Loucy (cell line): ENCODE data around the gene GALNT18.

Experiments
- H2AFZ ChIP-seq: fragments of 200-600 bp; sonication (generic); 2 replicates; pipeline ENCODE4 v1.6.0; 2016; ENCODE audit warnings: antibody characterized with exemption, mild to moderate bottlenecking, low read length, moderate library complexity
- H3F3A ChIP-seq: fragments of 200-600 bp; 2 replicates; pipeline ENCODE4 v1.6.0; 2016; ENCODE audit warnings: antibody characterized with exemption, low read depth, mild to moderate bottlenecking
- H3K27me3 ChIP-seq: fragments of 200-600 bp; sonication (generic); 2 replicates; pipeline ENCODE4 v1.6.1; 2014; ENCODE audit warnings: low read length, mild to moderate bottlenecking; ENCODE audit not compliant: insufficient read depth, poor library complexity, severe bottlenecking
- H3K36me3 ChIP-seq: fragments of 200-600 bp; sonication (generic); 2 replicates; pipeline ENCODE4 v1.6.1; 2016; ENCODE audit warnings: low read length; ENCODE audit not compliant: insufficient read depth
- H3K4me1 ChIP-seq: fragments of 200-600 bp; sonication (generic); 2 replicates; pipeline ENCODE4 v1.5.1; 2014; ENCODE audit warnings: low read length, mild to moderate bottlenecking; ENCODE audit not compliant: insufficient read depth, poor library complexity, severe bottlenecking
- H3K4me2 ChIP-seq: fragments of 200-600 bp; sonication (generic); 2 replicates; pipeline ENCODE4 v1.6.0; 2014; ENCODE audit warnings: antibody characterized with exemption, low read length, low read depth, mild to moderate bottlenecking; ENCODE audit not compliant: poor library complexity, severe bottlenecking
- H3K4me3 ChIP-seq: fragments of 200-600 bp; sonication (generic); 2 replicates; pipeline ENCODE4 v1.5.1; 2014; ENCODE audit warnings: low read length, mild to moderate bottlenecking, mixed read lengths; ENCODE audit not compliant: poor library complexity, severe bottlenecking
- H3K79me2 ChIP-seq: fragments of 200-600 bp; sonication (generic); 2 replicates; pipeline ENCODE4 v1.6.1; 2014; ENCODE audit warnings: low read length; ENCODE audit not compliant: insufficient read depth
- H3K9ac ChIP-seq: fragments of 200-600 bp; sonication (generic); 2 replicates; pipeline ENCODE4 v1.6.0; 2014; ENCODE audit warnings: mild to moderate bottlenecking, low read depth, low read length, moderate library complexity; ENCODE audit not compliant: poor library complexity, severe bottlenecking
- H3K9me2 ChIP-seq: fragments of 200-600 bp; sonication (generic); replicated peaks from 2 replicates; pipeline ENCODE4 v1.6.1; 2016; ENCODE audit warnings: low read depth, low read length, mixed read lengths
- H3K9me3 ChIP-seq: fragments of 200-600 bp; sonication (generic); 2 replicates; pipeline ENCODE4 v1.6.1; 2014; ENCODE audit warnings: mild to moderate bottlenecking, antibody characterized with exemption, low read length, low read depth; ENCODE audit not compliant: insufficient read depth
- H4K20me1 ChIP-seq: fragments of 200-600 bp; sonication (generic); 2 replicates; pipeline ENCODE4 v1.6.0; 2014; ENCODE audit warnings: antibody characterized with exemption, low read length, mild to moderate bottlenecking; ENCODE audit not compliant: insufficient read depth, poor library complexity, severe bottlenecking
- CTCF ChIP-seq: fragments of 200-600 bp; sonication (generic); conservative IDR thresholded peaks from 2 replicates; pipeline ENCODE4 v1.5.1; 2014; ENCODE audit warnings: mild to moderate bottlenecking, antibody characterized with exemption, low read length
- EZH2phosphoT487 ChIP-seq: fragments of 200-600 bp; IDR thresholded peaks from 2 replicates; pipeline ENCODE4 v1.6.1; 2018; ENCODE audit warnings: antibody characterized with exemption, mild to moderate bottlenecking, moderate library complexity, borderline replicate concordance

The GALNT18 gene

GRCh38 chr11:11444027-11444803 is 177.6 kb downstream of the GALNT18 start:
- H3K79me2 ChIP-seq, result no peaks in the 10 kb centered on the region
- no peaks in the 10 kb centered on the region for H3F3A ChIP-seq
- H3K36me3 ChIP-seq, result no peaks in the 10 kb centered on the region
- H3K4me1 ChIP-seq, result no peaks in the 10 kb centered on the region
- H3K27me3 ChIP-seq, result no peaks in the 10 kb centered on the region
- H3K4me3 ChIP-seq, result no peak overlapping the region
- TF ChIP-seq CTCF (no peak), EZH2phosphoT487 (no peak)
- H3K9me2 ChIP-seq, result no peaks in the 10 kb centered on the region
- H3K9me3 ChIP-seq, result no peaks in the 10 kb centered on the region
- H3K9ac ChIP-seq, result no peak overlapping the region
- H4K20me1 ChIP-seq, result no peaks in the 10 kb centered on the region
- H2AFZ ChIP-seq, result no peak overlapping the region
- H3K4me2 ChIP-seq, result no peak overlapping the region

GRCh38 chr11:11442791-11443190 is 179.0 kb downstream of the GALNT18 start:
- H3K9ac ChIP-seq, result no peak overlapping the region
- no peaks in the 10 kb centered on the region for H3K9me3 ChIP-seq
- H4K20me1 ChIP-seq, result no peaks in the 10 kb centered on the region
- H3K4me2 ChIP-seq, result no peak overlapping the region
- no peak overlapping the region for H2AFZ ChIP-seq
- H3K4me1 ChIP-seq, result no peaks in the 10 kb centered on the region
- no peaks in the 10 kb centered on the region for H3K27me3 ChIP-seq
- no peaks in the 10 kb centered on the region for H3K36me3 ChIP-seq
- H3F3A ChIP-seq, result no peaks in the 10 kb centered on the region
- H3K4me3 ChIP-seq, result no peak overlapping the region
- TF ChIP-seq EZH2phosphoT487 (no peak), CTCF (no peak)
- no peaks in the 10 kb centered on the region for H3K9me2 ChIP-seq
- H3K79me2 ChIP-seq, result no peaks in the 10 kb centered on the region

- H2AFZ ChIP-seq, result no peak overlapping the region
- H3K27me3 ChIP-seq, result no peaks in the 10 kb centered on the region
- no peaks in the 10 kb centered on the region for H3K4me1 ChIP-seq
- no peaks in the 10 kb centered on the region for H3K9me3 ChIP-seq
- no peaks in the 10 kb centered on the region for H3K9me2 ChIP-seq
- H4K20me1 ChIP-seq, result no peaks in the 10 kb centered on the region
- TF ChIP-seq EZH2phosphoT487 (no peak), CTCF (no peak)
- H3K9ac ChIP-seq, result no peak overlapping the region
- H3F3A ChIP-seq, result no peaks in the 10 kb centered on the region
- no peak overlapping the region for H3K4me3 ChIP-seq
- no peaks in the 10 kb centered on the region for H3K79me2 ChIP-seq
- H3K4me2 ChIP-seq, result no peak overlapping the region
- H3K36me3 ChIP-seq, result no peaks in the 10 kb centered on the region
Observed at GRCh38 chr11:11441516-11441915, 180.3 kb downstream of the GALNT18 start.
